Keratinocyte (primary cell): ENCODE data around the gene CELF2. TPM values are rescaled to one million over a fixed set of nuclear protein-coding genes. Genes with fewer than 3 reads are reported as not detected.

Source experiments
- DNase-seq: peaks from one replicate; pipeline ENCODE4 v3.0.0-alpha.2; 2011; ENCODE audit warnings: low read depth, missing footprints, low spot score
- FAIRE-seq: peaks from 2 replicates; lab custom pipeline; 2011; peaks lifted over from hg19 to GRCh38; lab: Jason Lieb, UNC
- H2AFZ ChIP-seq: 2 replicates; pipeline ENCODE4 v1.6.0; 2012; ENCODE audit warnings: low read length, control low read depth, inconsistent platforms; ENCODE audit not compliant: control insufficient read depth
- H3K27ac ChIP-seq: 2 replicates; pipeline ENCODE4 v1.5.1; 2011; ENCODE audit warnings: low read length; ENCODE audit not compliant: control insufficient read depth, insufficient read depth
- H3K27me3 ChIP-seq: 3 replicates; pipeline ENCODE4 v1.6.0; 2011; ENCODE audit warnings: low read length; ENCODE audit not compliant: control insufficient read depth, insufficient read depth; ENCODE audit errors: extremely low read depth
- H3K36me3 ChIP-seq, 2 experiments: 2 replicates in 1 of 2; 3 replicates in 1 of 2; pipeline ENCODE4 v1.5.1; 2011; ENCODE audit warnings: low read length in 2 of 2, mild to moderate bottlenecking in 1 of 2; ENCODE audit not compliant: control insufficient read depth in 2 of 2, insufficient read depth in 2 of 2; ENCODE audit errors: extremely low read depth in 1 of 2
- H3K4me1 ChIP-seq: 3 replicates; pipeline ENCODE4 v1.5.1; 2011; ENCODE audit warnings: low read length; ENCODE audit not compliant: control insufficient read depth, insufficient read depth; ENCODE audit errors: extremely low read depth
- H3K4me2 ChIP-seq: 3 replicates; pipeline ENCODE4 v1.6.0; 2011; ENCODE audit warnings: low read depth, low read length; ENCODE audit not compliant: control insufficient read depth, insufficient read depth; ENCODE audit errors: extremely low read depth
- H3K4me3 ChIP-seq, 3 experiments: fragments of 200-600 bp in 1 of 3; sonication (generic) in 1 of 3; 2 replicates in 2 of 3; 3 replicates in 1 of 3; pipeline ENCODE4 v1.5.1; 2011 to 2016; ENCODE audit warnings: low read length in 3 of 3, mild to moderate bottlenecking in 3 of 3, control low read depth in 2 of 3, inconsistent platforms in 1 of 3, low read depth in 1 of 3, mixed read lengths in 1 of 3, mixed run types in 1 of 3, moderate library complexity in 1 of 3; ENCODE audit not compliant: control insufficient read depth in 2 of 3, insufficient read depth in 2 of 3; ENCODE audit errors: extremely low read depth in 1 of 3
- H3K79me2 ChIP-seq: 2 replicates; pipeline ENCODE4 v1.6.0; 2012; ENCODE audit warnings: low read length; ENCODE audit not compliant: control insufficient read depth, insufficient read depth
- H3K9ac ChIP-seq: 3 replicates; pipeline ENCODE4 v1.6.0; 2011; ENCODE audit warnings: low read length; ENCODE audit not compliant: control insufficient read depth, insufficient read depth; ENCODE audit errors: extremely low read depth
- H3K9me1 ChIP-seq: 3 replicates; pipeline ENCODE4 v1.6.0; 2011; ENCODE audit warnings: low read length; ENCODE audit not compliant: control insufficient read depth, insufficient read depth; ENCODE audit errors: extremely low read depth
- H3K9me3 ChIP-seq: 2 replicates; pipeline ENCODE4 v1.5.1; 2012; ENCODE audit warnings: low read depth, low read length; ENCODE audit not compliant: control insufficient read depth
- H4K20me1 ChIP-seq: 3 replicates; pipeline ENCODE4 v1.6.0; 2011; ENCODE audit warnings: low read length; ENCODE audit not compliant: control insufficient read depth, insufficient read depth; ENCODE audit errors: extremely low read depth
- CTCF ChIP-seq, 3 experiments: IDR thresholded peaks in 1 of 3; conservative IDR thresholded peaks in 1 of 3; optimal IDR thresholded peaks in 1 of 3; 2 replicates in 2 of 3; 3 replicates in 1 of 3; pipeline versions ENCODE3 to v1.5.1; 2011; ENCODE audit warnings: low read length in 3 of 3, mild to moderate bottlenecking in 3 of 3, moderate library complexity in 2 of 3, control low read depth in 1 of 3, inconsistent platforms in 1 of 3; ENCODE audit not compliant: insufficient read depth in 2 of 3; ENCODE audit errors: extremely low read depth in 1 of 3
- EZH2 ChIP-seq: IDR thresholded peaks from one replicate; pipeline ENCODE4 v1.6.1; 2012; ENCODE audit warnings: inconsistent platforms, mild to moderate bottlenecking, low read length, moderate library complexity
- dilution Hi-C: fragments of 300-500 bp; cut with MboI; formaldehyde crosslinking; loops from one replicate; pipeline ENCODE4 v1.7.0; 2020; ENCODE audit warnings: low sequenced_read_pairs; ENCODE audit not compliant: extremely low pct_ligation_motif_present
- polyA plus RNA-seq, 5 experiments: library from polyadenylated mRNA; depleted of rRNA in 3 of 5; stranded (reverse) in 3 of 5; stranded (forward) in 1 of 5; unstranded in 1 of 5; fragments of >200 nt; gene quantifications; 1 replicate in 1 of 5; 2 replicates in 3 of 5; 3 replicates in 1 of 5; pipeline versions ENCODE4 v1.2.1 to v1.2.3, GENCODE V29; 2011 to 2012; ENCODE audit warnings: missing spikeins in 2 of 5, low read depth in 1 of 5, low replicate concordance in 1 of 5

Gene CELF2
- polyA plus RNA-seq, 1 donor (not counting 4 experiments of a cell fraction or from before 2014, with no cell fraction given): 9.8 TPM

GRCh38 chr10:11219431-11219830 is 201.8 kb downstream of the CELF2 start:
- Histone ChIP-seq H3K4me3 (no peak overlapping the region), H3K27ac (no peak overlapping the region), H3K9ac (no peak overlapping the region), H4K20me1 (no peaks in the 10 kb centered on the region), H3K79me2 (no peaks in the 10 kb centered on the region), H3K36me3 (no peaks in the 10 kb centered on the region), H2AFZ (no peak overlapping the region), H3K27me3 (no peaks in the 10 kb centered on the region), H3K9me1 (no peaks in the 10 kb centered on the region), H3K4me1 (no peaks in the 10 kb centered on the region), H3K9me3 (no peaks in the 10 kb centered on the region), H3K4me2 (no peak overlapping the region)
- no peak for FAIRE-seq
- dilution Hi-C loops: no loop called here
- DNase-seq: no peak
- TF ChIP-seq CTCF (optimal IDR thresholded peaks at IDR 0.05 in 1 of 3, IDR thresholded peaks at IDR 0.05 in 1 of 3, conservative IDR thresholded peaks at IDR 0.05 in 1 of 3; ENCODE audit: extremely low read depth in 1 of 3, insufficient read depth in 2 of 3, low read length in 3 of 3) (no peak), EZH2 (no peak)

- Histone ChIP-seq H3K79me2 (no peaks in the 10 kb centered on the region), H3K9me3 (no peaks in the 10 kb centered on the region), H3K27me3 (no peaks in the 10 kb centered on the region), H3K4me1 (no peaks in the 10 kb centered on the region), H2AFZ (no peak overlapping the region), H3K4me3 (no peak overlapping the region), H3K9ac (no peak overlapping the region), H3K36me3 (no peaks in the 10 kb centered on the region), H4K20me1 (no peaks in the 10 kb centered on the region), H3K4me2 (no peak overlapping the region), H3K9me1 (no peaks in the 10 kb centered on the region), H3K27ac (no peak overlapping the region)
- DNase-seq (no peak), FAIRE-seq (no peak)
- no peak for TF ChIP-seq CTCF (optimal IDR thresholded peaks at IDR 0.05 in 1 of 3, IDR thresholded peaks at IDR 0.05 in 1 of 3, conservative IDR thresholded peaks at IDR 0.05 in 1 of 3; ENCODE audit: extremely low read depth in 1 of 3, insufficient read depth in 2 of 3, low read length in 3 of 3)
- TF ChIP-seq EZH2: no peak
- dilution Hi-C loops: no loop called here
Observed at GRCh38 chr10:11223081-11223480, 205.4 kb downstream of the CELF2 start.
